Measurements from ENCODE around the gene NLRP14.

Gene NLRP14

GRCh38 chr11:6995703-6996102 lies 24.6 kb upstream of the NLRP14 start:
- TF ChIP-seq POLR2AphosphoS5 (IDR thresholded peaks at IDR 0.05; ENCODE audit: low read depth) (no peak), CTCF (IDR thresholded peaks at IDR 0.05; ENCODE audit: insufficient read depth, low read length) (no peak)

DNA sequence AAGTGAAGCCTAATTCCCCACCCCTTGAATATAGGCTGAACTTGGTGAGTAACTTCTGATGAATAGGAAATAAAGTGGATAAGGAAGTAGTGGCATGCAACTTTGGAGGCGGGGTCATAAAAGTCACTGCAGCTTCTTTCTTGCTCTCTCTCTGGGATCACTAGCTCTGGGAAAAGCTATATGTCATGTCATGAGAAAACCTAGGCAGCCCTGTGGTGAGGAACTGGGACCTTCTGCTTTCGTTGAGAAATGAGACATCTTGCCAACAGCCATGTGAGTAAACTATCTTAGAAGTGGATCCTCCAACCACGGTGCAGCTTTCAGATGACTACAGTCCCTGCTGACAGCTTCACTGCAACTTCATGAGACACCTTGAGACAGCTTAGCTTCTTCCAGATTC lies 15.8 kb upstream of the NLRP14 start:
- H3K4me3 ChIP-seq (replicated peaks; ENCODE audit: insufficient read depth, low read length): no peak overlapping the region
- DNase-seq (ENCODE audit: low read depth in 1 of 2, low spot score in 1 of 2): peak in 1 of 2 experiments; percentile 2
- H3K27ac ChIP-seq (replicated peaks): no peak overlapping the region
- no peaks in the 10 kb centered on the region for H3K27me3 ChIP-seq (ENCODE audit: insufficient read depth, poor library complexity, severe bottlenecking)
- TF ChIP-seq CTCF (IDR thresholded peaks at IDR 0.05; ENCODE audit: insufficient read depth, low read length) (no peak), GABPA (IDR thresholded peaks at IDR 0.05; ENCODE audit: low read depth) (no peak), POLR2AphosphoS5 (IDR thresholded peaks at IDR 0.05; ENCODE audit: low read depth) (no peak), SPI1 (IDR thresholded peaks at IDR 0.05; ENCODE audit: borderline replicate concordance, low read depth) (no peak)
- TF ChIP-seq, protein P1, sequence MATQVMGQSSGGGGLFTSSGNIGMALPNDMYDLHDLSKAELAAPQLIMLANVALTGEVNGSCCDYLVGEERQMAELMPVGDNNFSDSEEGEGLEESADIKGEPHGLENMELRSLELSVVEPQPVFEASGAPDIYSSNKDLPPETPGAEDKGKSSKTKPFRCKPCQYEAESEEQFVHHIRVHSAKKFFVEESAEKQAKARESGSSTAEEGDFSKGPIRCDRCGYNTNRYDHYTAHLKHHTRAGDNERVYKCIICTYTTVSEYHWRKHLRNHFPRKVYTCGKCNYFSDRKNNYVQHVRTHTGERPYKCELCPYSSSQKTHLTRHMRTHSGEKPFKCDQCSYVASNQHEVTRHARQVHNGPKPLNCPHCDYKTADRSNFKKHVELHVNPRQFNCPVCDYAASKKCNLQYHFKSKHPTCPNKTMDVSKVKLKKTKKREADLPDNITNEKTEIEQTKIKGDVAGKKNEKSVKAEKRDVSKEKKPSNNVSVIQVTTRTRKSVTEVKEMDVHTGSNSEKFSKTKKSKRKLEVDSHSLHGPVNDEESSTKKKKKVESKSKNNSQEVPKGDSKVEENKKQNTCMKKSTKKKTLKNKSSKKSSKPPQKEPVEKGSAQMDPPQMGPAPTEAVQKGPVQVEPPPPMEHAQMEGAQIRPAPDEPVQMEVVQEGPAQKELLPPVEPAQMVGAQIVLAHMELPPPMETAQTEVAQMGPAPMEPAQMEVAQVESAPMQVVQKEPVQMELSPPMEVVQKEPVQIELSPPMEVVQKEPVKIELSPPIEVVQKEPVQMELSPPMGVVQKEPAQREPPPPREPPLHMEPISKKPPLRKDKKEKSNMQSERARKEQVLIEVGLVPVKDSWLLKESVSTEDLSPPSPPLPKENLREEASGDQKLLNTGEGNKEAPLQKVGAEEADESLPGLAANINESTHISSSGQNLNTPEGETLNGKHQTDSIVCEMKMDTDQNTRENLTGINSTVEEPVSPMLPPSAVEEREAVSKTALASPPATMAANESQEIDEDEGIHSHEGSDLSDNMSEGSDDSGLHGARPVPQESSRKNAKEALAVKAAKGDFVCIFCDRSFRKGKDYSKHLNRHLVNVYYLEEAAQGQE (IDR thresholded peaks at IDR 0.05; ENCODE audit: insufficient replicate concordance, low read depth): no peak

More at GRCh38 chr11:6995703-6996102, 24.6 kb upstream of the NLRP14 start:
- Histone ChIP-seq H3K27ac (replicated peaks) (no peak overlapping the region), H3K4me3 (replicated peaks; ENCODE audit: insufficient read depth, low read length) (no peak overlapping the region), H3K27me3 (ENCODE audit: insufficient read depth, poor library complexity, severe bottlenecking) (no peaks in the 10 kb centered on the region)
- DNase-seq (ENCODE audit: low read depth in 1 of 2, low spot score in 1 of 2): no peak

DNA sequence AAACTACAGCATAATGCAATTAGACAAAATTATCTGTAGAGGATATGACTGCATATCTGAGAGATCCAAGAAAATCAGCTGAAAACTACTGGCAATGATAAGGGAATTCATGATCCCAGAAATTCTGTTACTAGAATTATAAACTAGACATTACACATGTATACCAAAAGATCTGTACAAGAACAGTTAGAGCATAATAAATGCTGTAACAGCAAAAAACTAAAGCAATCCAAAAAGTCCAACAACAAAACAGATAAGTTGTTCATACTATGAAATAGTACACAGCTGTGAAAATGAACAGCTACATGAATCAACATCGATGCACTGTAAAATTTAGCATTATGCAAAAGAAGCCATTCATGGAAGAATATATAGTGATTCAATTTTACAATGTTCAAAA lies 6.2 kb upstream of the NLRP14 start:
- TF ChIP-seq, protein P1 (IDR thresholded peaks at IDR 0.05; ENCODE audit: insufficient replicate concordance, low read depth): no peak
- TF ChIP-seq CTCF (IDR thresholded peaks at IDR 0.05; ENCODE audit: insufficient read depth, low read length): no peak
- TF ChIP-seq POLR2AphosphoS5 (IDR thresholded peaks at IDR 0.05; ENCODE audit: low read depth): no peak
- no peak for TF ChIP-seq GABPA (IDR thresholded peaks at IDR 0.05; ENCODE audit: low read depth)
- TF ChIP-seq SPI1 (IDR thresholded peaks at IDR 0.05; ENCODE audit: borderline replicate concordance, low read depth): no peak

GRCh38 chr11:7016011-7016410 lies 4.3 kb upstream of the NLRP14 start:
- no peak for DNase-seq (ENCODE audit: low read depth in 1 of 2, low spot score in 1 of 2)
- Histone ChIP-seq H3K27ac (replicated peaks) (no peak overlapping the region), H3K4me3 (replicated peaks; ENCODE audit: insufficient read depth, low read length) (no peak overlapping the region), H3K27me3 (ENCODE audit: insufficient read depth, poor library complexity, severe bottlenecking) (peaks cover 7% of the 10 kb centered on the region)
- TF ChIP-seq, protein P1 (IDR thresholded peaks at IDR 0.05; ENCODE audit: insufficient replicate concordance, low read depth): no peak
- no peak for TF ChIP-seq CTCF (IDR thresholded peaks at IDR 0.05; ENCODE audit: insufficient read depth, low read length)
- TF ChIP-seq SPI1 (IDR thresholded peaks at IDR 0.05; ENCODE audit: borderline replicate concordance, low read depth): no peak
- TF ChIP-seq POLR2AphosphoS5 (IDR thresholded peaks at IDR 0.05; ENCODE audit: low read depth): no peak
- TF ChIP-seq GABPA (IDR thresholded peaks at IDR 0.05; ENCODE audit: low read depth): no peak

More for the DNA sequence above, 6.2 kb upstream of the NLRP14 start:
- DNase-seq (ENCODE audit: low read depth in 1 of 2, low spot score in 1 of 2): no peak
- H3K27me3 ChIP-seq (ENCODE audit: insufficient read depth, poor library complexity, severe bottlenecking): peaks cover 3% of the 10 kb centered on the region
- H3K27ac ChIP-seq (replicated peaks): no peak overlapping the region
- no peak overlapping the region for H3K4me3 ChIP-seq (replicated peaks; ENCODE audit: insufficient read depth, low read length)
